H7 (cell line): Measurements from ENCODE around the gene FAT2. TPM values are rescaled to one million over a fixed set of nuclear protein-coding genes. Genes with fewer than 3 reads are reported as not detected.
A peak's percentile ranks its signal among the peaks of the same experiment; 100 is the strongest.

Experiments used
- DNase-seq: peaks from one replicate; pipeline ENCODE4 v3.0.0; 2012
- H3K27me3 ChIP-seq: 2 replicates; pipeline ENCODE4 v1.6.0; 2011; ENCODE audit warnings: mild to moderate bottlenecking, low read length; ENCODE audit not compliant: control insufficient read depth, insufficient read depth
- H3K36me3 ChIP-seq: replicated peaks from 2 replicates; pipeline ENCODE4 v1.5.1; 2011; ENCODE audit warnings: low read length; ENCODE audit not compliant: control insufficient read depth, insufficient read depth
- H3K4me3 ChIP-seq: 2 replicates; pipeline ENCODE4 v1.5.1; 2011; ENCODE audit warnings: low read depth, mild to moderate bottlenecking, control low read depth, low read length, moderate library complexity; ENCODE audit not compliant: insufficient read depth
- total RNA-seq: library from RNA; depleted of rRNA; stranded (reverse); fragments of >200 nt; shearing (Covaris generic); gene quantifications from 2 replicates; pipeline ENCODE4 v1.2.3, GENCODE V29; 2014

FAT2 gene
- total RNA-seq, 1 experiment from 2014 or later = under 0.01 TPM

DNA sequence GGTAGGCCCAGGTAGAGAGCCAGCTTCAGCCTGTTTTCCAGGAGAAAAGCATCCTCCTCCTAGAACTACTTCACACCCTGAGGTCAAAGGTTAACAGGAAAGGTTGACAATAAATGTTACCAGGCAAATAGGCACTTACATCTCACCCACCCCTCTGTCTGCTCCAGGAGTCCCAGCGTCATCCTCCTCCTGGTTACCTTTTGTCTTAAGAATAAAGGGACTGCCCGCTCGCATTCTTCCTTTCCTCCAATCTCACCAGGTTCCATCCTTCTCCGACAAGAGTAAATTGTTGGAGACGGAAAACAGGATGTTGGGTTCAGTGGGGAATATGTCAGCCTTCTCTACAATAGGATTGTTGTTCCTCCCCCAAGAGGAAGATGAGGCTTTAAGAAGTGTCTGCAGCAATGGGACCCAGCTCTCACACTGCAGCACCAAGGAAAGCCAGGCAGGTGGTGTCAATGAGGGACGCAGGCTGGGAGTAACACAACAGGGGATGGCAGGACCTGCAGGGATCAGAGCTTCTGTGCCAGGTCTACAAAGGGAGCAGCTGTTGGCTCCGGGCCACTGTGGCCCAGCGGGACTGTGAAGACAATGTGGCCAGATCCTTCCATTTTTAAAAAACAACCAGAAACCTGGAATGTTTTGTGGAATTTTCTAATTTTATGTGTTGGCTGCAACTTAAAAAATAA is 29.0 kb downstream of the FAT2 start:
- peak; percentile 22 for DNase-seq
- no peaks in the 10 kb centered on the region for H3K36me3 ChIP-seq
- no peak overlapping the region for H3K4me3 ChIP-seq
- no peaks in the 10 kb centered on the region for H3K27me3 ChIP-seq

DNA sequence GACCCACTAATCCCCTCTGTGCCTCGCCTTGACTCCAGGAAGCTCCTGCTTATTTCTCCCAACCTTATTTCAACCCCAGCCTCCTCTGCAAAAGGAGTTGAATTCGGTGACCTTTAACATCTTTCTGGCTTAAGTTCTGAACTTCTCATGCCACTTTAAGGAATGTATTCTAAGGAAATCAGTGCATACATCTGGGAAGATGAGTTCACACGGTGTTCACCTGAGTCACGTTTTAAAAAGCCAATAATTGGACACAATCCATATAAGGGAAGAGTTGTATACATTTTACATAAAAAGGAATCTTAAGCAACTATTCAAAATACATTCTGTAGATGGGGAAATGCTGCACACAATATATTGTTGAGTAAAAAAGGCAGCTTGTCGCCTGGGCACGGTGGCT is 33.2 kb downstream of the FAT2 start:
- DNase-seq = no peak
- Histone ChIP-seq H3K36me3 (no peaks in the 10 kb centered on the region), H3K27me3 (no peaks in the 10 kb centered on the region), H3K4me3 (no peak overlapping the region)

DNA sequence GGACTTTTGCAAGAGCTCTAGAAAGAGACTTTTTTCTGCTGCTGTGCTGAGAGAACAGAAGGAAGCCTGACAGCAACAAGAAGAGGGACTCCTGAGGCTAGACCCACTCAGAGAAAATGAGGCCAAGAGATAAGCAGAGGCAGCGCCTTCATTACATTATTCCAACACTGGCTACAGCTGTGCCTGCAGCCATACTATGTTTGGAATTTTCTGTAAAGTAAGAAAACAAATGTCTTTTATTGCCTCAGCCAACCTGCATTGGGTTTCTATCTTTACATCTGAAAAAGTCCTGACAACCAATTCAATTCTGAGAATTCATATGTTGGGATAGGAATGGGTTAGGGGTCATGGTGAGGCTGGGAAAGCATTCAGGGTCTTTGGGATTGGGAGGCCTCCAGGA is 33.7 kb downstream of the FAT2 start:
- Histone ChIP-seq H3K27me3 (no peaks in the 10 kb centered on the region), H3K4me3 (no peak overlapping the region), H3K36me3 (no peaks in the 10 kb centered on the region)
- DNase-seq = no peak

DNA sequence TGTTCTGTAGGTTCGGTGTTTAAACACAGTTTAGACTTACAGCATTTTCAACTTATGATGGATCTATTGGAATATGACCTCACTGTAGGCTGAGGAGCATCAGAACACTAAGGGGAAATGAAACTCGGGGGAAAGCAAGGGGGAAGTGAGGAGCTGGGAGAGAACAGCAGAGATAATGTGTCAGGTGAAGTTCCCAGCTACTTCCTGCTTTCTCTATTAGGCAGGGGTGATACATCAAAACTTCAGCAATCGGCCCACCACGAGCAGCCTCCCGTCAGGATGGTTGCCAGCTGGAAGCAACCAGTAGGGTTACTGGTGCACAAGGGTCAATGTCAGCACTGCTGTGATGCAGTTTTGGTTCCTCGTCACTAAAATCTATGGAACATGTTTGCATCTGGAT is 34.3 kb downstream of the FAT2 start:
- H3K36me3 ChIP-seq = no peaks in the 10 kb centered on the region
- no peak for DNase-seq
- no peak overlapping the region for H3K4me3 ChIP-seq
- no peaks in the 10 kb centered on the region for H3K27me3 ChIP-seq

DNA sequence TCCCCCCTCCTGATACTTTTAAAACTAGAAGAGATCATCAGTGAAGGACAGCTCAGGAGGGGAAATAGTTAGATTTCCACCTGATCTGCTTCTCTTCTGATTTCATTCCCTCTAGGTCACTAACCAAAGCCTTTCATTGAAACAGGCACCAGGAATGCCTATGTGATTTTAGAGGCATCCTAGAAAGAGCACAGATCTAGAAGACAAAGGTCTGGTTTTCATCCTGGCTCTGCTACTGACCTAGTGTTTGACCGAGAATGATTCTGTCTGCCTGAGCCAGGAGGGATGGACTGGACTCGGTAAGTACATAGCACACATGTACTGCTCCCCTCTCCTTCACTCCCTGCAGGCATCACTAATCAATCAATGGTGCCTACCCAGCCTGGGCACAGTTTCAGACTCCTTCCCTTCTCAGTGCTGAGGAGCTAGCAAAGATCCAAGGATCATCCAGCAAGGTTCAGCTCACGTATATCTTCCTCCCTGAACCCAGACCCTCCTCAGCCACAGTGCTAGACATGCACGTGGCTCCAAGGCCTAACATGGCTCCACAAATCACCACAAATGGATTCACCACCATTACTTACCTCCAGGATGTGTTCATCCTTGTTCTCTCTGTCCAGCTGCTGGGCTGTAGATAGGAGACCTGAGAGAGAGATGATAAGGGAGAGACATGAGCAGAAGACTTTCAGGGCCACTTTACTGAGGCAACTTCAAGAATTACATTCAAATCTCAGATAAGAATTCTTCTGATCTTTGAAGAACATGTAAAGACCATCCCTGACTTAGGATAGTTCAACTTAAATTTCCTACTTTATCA is 35.2 kb downstream of the FAT2 start:
- no peaks in the 10 kb centered on the region for H3K27me3 ChIP-seq
- DNase-seq = no peak
- H3K36me3 ChIP-seq = no peaks in the 10 kb centered on the region
- no peak overlapping the region for H3K4me3 ChIP-seq

DNA sequence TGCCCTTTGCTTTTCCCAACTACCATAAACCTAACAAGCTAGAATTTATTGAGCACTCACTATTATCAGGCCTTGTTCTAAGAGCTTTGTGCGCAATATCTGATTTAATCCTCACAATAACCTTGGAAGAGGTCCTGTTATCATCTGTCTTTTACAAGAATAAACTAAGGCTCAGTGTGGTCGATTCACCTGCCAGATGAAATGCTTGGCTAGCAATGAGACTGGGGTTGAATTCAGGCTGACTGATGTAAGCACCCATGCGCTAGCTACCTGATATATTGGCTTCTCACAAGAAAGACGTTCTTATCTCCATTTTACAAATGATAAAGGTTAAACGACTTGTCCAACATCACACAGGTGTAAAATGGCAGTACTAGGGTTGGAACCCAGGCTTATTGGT is 37.4 kb downstream of the FAT2 start:
- no peak for DNase-seq
- H3K27me3 ChIP-seq = no peaks in the 10 kb centered on the region
- no peak overlapping the region for H3K4me3 ChIP-seq
- H3K36me3 ChIP-seq = no peaks in the 10 kb centered on the region

DNA sequence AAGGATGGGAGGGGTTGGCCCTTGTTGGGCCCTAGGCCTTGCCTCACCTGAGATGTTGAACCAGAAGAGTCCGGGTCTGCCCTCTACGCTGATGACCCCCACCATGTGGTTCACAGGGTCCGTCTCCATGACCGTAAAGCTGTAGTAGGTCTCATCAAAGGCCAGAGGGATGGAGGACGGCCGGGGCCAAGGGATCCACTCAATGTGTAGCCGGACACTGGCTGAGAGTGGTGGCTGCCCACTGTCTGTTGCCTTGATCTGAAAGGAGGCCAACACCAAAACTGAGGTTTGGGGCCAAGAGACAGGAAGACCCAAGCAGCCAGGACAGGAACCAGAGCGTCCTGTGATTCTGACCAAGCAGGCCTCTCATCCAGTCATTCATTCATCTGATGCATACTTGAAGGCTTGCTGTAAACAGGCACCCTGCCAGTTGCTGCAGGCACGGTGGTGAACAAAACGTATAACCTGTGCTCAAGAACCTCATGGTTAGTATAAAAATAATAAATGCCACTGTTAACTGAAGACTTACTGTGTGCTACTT is 37.9 kb downstream of the FAT2 start:
- Histone ChIP-seq H3K4me3 (no peak overlapping the region), H3K36me3 (no peaks in the 10 kb centered on the region), H3K27me3 (no peaks in the 10 kb centered on the region)
- no peak for DNase-seq

DNA sequence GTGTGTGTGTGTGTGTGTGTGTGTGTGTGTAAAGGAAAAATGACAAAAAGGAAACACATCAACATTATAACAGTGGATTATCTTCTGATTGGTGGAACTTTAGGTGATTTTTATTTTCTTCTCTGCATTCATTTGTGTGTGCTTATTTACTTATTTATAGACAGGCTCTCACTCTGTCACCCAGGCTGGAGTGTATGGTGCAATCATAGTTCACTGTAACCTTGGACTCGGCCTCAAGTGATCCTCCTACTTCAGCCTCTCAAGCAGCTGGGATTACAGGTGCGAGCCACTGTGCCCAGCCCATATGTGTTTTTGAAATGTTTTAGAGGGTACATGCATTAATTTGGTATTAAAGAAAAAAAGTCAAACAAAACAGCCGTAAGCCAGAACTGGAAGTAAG is 39.1 kb downstream of the FAT2 start:
- Histone ChIP-seq H3K27me3 (no peaks in the 10 kb centered on the region), H3K36me3 (no peaks in the 10 kb centered on the region), H3K4me3 (no peak overlapping the region)
- DNase-seq = no peak

DNA sequence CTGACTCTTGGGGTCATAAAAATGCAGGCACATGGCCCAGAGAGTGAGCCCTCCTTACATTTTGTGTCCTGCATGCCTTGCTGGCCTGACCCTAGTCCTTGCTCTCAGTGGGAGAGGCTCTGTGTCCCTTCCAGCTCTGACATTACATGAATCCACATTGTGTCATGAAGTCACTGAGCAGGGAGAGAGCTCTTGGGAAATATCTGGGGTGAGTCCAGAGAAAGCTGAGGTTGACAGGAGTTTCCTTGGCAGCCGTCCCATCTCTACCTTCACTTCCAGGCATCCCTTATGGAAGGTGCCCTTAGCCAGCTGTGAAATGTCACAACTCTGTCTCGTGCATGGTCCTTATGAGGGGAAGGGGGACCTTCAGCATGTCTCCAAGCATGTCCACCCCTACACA is 41.0 kb downstream of the FAT2 start:
- no peaks in the 10 kb centered on the region for H3K36me3 ChIP-seq
- H3K4me3 ChIP-seq = no peak overlapping the region
- no peaks in the 10 kb centered on the region for H3K27me3 ChIP-seq
- no peak for DNase-seq

DNA sequence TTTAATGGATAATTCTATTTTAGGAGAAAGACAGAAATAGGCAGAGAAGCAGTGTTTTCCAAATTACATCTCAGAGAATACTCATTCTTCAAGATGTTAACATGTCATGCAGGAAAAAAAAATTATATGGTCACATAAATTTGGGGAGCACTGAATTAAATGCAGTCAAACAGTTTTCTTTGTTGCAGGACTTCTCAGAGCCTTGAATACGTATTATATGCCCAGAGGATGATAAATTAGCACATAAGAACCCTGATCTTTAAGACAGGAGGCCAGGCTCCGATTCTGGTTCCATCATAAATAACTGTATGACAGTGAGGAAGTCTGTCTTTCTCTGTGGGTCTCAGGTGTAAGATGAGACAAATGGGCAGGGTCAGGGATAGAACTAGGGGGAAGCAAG is 41.4 kb downstream of the FAT2 start:
- no peak overlapping the region for H3K4me3 ChIP-seq
- no peaks in the 10 kb centered on the region for H3K36me3 ChIP-seq
- no peaks in the 10 kb centered on the region for H3K27me3 ChIP-seq
- DNase-seq = no peak

DNA sequence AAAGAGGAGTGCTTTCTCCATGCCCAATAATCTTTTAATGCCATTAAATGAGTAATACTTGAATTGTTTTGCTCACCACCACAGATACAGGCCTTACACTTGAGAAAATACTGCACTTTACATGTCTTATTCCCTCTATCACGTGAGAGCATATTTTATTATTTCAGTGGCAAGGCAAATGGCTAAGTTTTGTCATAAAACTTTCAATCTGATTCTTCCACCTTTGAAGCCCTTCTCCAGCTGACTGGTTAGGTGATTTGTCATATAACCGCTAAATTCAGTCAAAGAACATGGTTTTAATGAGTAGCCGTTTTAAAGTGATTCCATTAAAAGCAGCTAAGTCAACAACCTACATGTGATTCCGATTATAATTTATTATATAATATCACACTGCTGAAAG is 43.8 kb downstream of the FAT2 start:
- DNase-seq = no peak
- Histone ChIP-seq H3K27me3 (no peaks in the 10 kb centered on the region), H3K36me3 (no peaks in the 10 kb centered on the region)

DNA sequence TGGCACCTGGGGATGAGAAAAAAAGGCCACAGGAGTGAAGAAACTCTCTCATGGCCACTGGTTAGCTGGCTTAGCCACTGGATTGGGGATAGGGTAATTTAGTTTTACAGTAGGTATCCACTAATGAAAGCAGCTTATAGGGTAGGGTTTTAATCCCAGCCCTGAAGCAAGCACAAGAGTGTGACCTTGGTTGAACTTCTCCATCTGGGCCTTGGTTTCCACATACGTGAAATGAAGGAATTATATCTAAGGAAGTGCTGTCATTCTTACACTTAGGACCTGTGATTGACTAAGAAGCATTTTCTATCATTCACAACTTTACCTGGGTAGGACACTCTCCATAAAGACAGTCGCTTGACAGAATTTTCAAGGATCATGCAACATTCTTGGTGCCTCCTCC is 49.6 kb downstream of the FAT2 start:
- H3K27me3 ChIP-seq = no peaks in the 10 kb centered on the region; the same call in 1 of the 2 replicates
- H3K4me3 ChIP-seq = no peak overlapping the region
- H3K36me3 ChIP-seq = no peaks in the 10 kb centered on the region
- DNase-seq = no peak

More for the DNA sequence above, 43.8 kb downstream of the FAT2 start:
- no peak overlapping the region for H3K4me3 ChIP-seq
